HL-60 (cell line): ENCODE data around the gene DYNC1I2.

Source experiments
- SPI1 ChIP-seq: IDR thresholded peaks from 2 replicates; pipeline ENCODE4 v1.6.1; 2012; ENCODE audit warnings: low read depth, mild to moderate bottlenecking, borderline replicate concordance
- TF ChIP-seq, protein P1 (sequence below): IDR thresholded peaks from one replicate; pipeline ENCODE4 v1.5.1; 2011; ENCODE audit warnings: low read length, control low read depth, inconsistent platforms; ENCODE audit not compliant: insufficient read depth

DNA sequence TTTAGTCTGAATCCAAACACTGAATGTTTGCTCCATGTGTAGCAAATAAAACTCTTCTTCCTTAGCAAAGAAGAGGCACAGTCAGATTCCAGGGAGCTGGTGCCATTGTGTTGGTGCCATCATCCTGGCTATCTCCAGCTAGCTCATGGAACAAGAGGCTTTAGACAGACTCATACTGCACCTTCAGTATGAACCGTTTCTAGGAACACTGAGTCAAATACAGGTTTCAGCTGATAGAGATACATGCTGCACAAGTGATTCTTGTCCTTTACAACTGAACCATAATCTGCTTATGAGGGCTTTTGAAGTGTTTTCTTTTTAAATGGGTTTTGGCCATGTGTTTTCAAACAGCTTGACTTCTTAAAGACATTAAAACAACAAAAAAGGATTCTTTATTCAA, 57.9 kb downstream of the DYNC1I2 start:
- TF ChIP-seq, protein P1, sequence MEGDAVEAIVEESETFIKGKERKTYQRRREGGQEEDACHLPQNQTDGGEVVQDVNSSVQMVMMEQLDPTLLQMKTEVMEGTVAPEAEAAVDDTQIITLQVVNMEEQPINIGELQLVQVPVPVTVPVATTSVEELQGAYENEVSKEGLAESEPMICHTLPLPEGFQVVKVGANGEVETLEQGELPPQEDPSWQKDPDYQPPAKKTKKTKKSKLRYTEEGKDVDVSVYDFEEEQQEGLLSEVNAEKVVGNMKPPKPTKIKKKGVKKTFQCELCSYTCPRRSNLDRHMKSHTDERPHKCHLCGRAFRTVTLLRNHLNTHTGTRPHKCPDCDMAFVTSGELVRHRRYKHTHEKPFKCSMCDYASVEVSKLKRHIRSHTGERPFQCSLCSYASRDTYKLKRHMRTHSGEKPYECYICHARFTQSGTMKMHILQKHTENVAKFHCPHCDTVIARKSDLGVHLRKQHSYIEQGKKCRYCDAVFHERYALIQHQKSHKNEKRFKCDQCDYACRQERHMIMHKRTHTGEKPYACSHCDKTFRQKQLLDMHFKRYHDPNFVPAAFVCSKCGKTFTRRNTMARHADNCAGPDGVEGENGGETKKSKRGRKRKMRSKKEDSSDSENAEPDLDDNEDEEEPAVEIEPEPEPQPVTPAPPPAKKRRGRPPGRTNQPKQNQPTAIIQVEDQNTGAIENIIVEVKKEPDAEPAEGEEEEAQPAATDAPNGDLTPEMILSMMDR: no peak
- TF ChIP-seq SPI1: no peak
